GM23248 (cell line): ENCODE data around the gene OSBPL5. TPM values are rescaled to one million over a fixed set of nuclear protein-coding genes. Genes with fewer than 3 reads are reported as not detected.

Source experiments
- DNase-seq: peaks from one replicate; pipeline ENCODE4 v3.0.0-alpha.2; 2015
- H2AFZ ChIP-seq: fragments of 200-600 bp; sonication (generic); 2 replicates; pipeline ENCODE4 v1.6.1; 2016; ENCODE audit warnings: antibody characterized with exemption
- H3F3A ChIP-seq: fragments of 200-600 bp; sonication (generic); 2 replicates; pipeline ENCODE4 v1.6.1; 2016; ENCODE audit warnings: mild to moderate bottlenecking, antibody characterized with exemption, mixed run types; ENCODE audit not compliant: insufficient read depth
- H3K27ac ChIP-seq: fragments of 200-600 bp; sonication (generic); 2 replicates; pipeline ENCODE4 v1.5.1; 2016; ENCODE audit warnings: mild to moderate bottlenecking
- H3K27me3 ChIP-seq: fragments of 200-600 bp; sonication (generic); replicated peaks from 2 replicates; pipeline ENCODE4 v1.6.1; 2016; ENCODE audit warnings: mild to moderate bottlenecking; ENCODE audit not compliant: insufficient read depth
- H3K36me3 ChIP-seq: fragments of 200-600 bp; sonication (generic); 2 replicates; pipeline ENCODE4 v1.6.1; 2016; ENCODE audit warnings: low read depth, mild to moderate bottlenecking
- H3K4me1 ChIP-seq: fragments of 200-600 bp; sonication (generic); 2 replicates; pipeline ENCODE4 v1.6.1; 2016; ENCODE audit warnings: mild to moderate bottlenecking; ENCODE audit not compliant: insufficient read depth
- H3K4me2 ChIP-seq: fragments of 200-600 bp; sonication (generic); one replicate; pipeline ENCODE4 v1.6.1; 2016; ENCODE audit warnings: mild to moderate bottlenecking; ENCODE audit not compliant: unreplicated experiment
- H3K4me3 ChIP-seq: fragments of 200-600 bp; sonication (generic); 2 replicates; pipeline ENCODE4 v1.5.1; 2016; ENCODE audit warnings: mild to moderate bottlenecking
- H3K79me2 ChIP-seq: fragments of 200-600 bp; sonication (generic); 2 replicates; pipeline ENCODE4 v1.6.1; 2016; ENCODE audit warnings: mild to moderate bottlenecking; ENCODE audit not compliant: insufficient read depth
- H3K9ac ChIP-seq: fragments of 200-600 bp; sonication (generic); 2 replicates; pipeline ENCODE4 v1.6.1; 2016; ENCODE audit warnings: mild to moderate bottlenecking
- H3K9me2 ChIP-seq: fragments of 200-600 bp; sonication (generic); 2 replicates; pipeline ENCODE4 v1.6.1; 2016; ENCODE audit warnings: mixed run types, mild to moderate bottlenecking, moderate library complexity; ENCODE audit not compliant: insufficient read depth
- H3K9me3 ChIP-seq: fragments of 200-600 bp; sonication (generic); one replicate; pipeline ENCODE4 v1.6.1; 2017; ENCODE audit warnings: low read depth
- H4K20me1 ChIP-seq: fragments of 200-600 bp; sonication (generic); 2 replicates; pipeline ENCODE4 v1.6.0; 2016; ENCODE audit not compliant: insufficient read depth
- EZH2 ChIP-seq: fragments of 200-600 bp; sonication (generic); IDR thresholded peaks from 2 replicates; pipeline ENCODE4 v1.6.1; 2018; ENCODE audit warnings: antibody characterized with exemption, mild to moderate bottlenecking; ENCODE audit not compliant: insufficient read depth, poor library complexity, severe bottlenecking
- EZH2phosphoT487 ChIP-seq: fragments of 200-600 bp; sonication (generic); IDR thresholded peaks from 2 replicates; pipeline ENCODE4 v1.6.1; 2018; ENCODE audit warnings: antibody characterized with exemption, moderate library complexity, mild to moderate bottlenecking, low read depth; ENCODE audit not compliant: insufficient read depth
- WGBS, 2 experiments: methylation state at CpG; one replicate each; pipeline ENCODE4 v1.1.6; 2015 to 2017; ENCODE audit warnings: low lambda C conversion rate in 2 of 2, low coverage in 1 of 2; ENCODE audit errors: missing lambda C conversion rate in 2 of 2; 5-methylcytosine and 5-hydroxymethylcytosine counted together
- in situ Hi-C: fragments of 300-500 bp; cut with MboI; formaldehyde crosslinking; loops from 2 replicates; pipeline ENCODE4 v1.15.0; 2020
- polyA plus RNA-seq: library from polyadenylated mRNA; unstranded; fragments of >200 nt; fragmentation: Nextera tagmentation; extraction: Ambion mirVana; gene quantifications from 2 replicates; pipeline ENCODE4 v1.2.1, GENCODE V29; 2016
- total RNA-seq: library from RNA; depleted of rRNA; stranded (reverse); fragments of >200 nt; shearing (Covaris generic); gene quantifications from 2 replicates; pipeline ENCODE4 v1.2.3, GENCODE V29; 2014

The OSBPL5 gene
- total and polyA plus RNA-seq, 2 experiments from 2014 or later: 27.9 to 57.6 TPM

- Histone ChIP-seq H2AFZ (no peak overlapping the region), H3F3A (no peaks in the 10 kb centered on the region), H3K27me3 (no peaks in the 10 kb centered on the region), H3K9me2 (no peaks in the 10 kb centered on the region), H3K36me3 (no peaks in the 10 kb centered on the region), H4K20me1 (no peaks in the 10 kb centered on the region), H3K79me2 (no peaks in the 10 kb centered on the region), H3K27ac (no peak overlapping the region), H3K4me3 (no peak overlapping the region), H3K4me2 (no peak overlapping the region), H3K4me1 (no peaks in the 10 kb centered on the region), H3K9me3 (no peaks in the 10 kb centered on the region), H3K9ac (no peak overlapping the region)
- DNase-seq: peak; percentile 38
- in situ Hi-C loops: no loop called here
- TF ChIP-seq EZH2: no peak
- TF ChIP-seq EZH2phosphoT487: no peak
- 75 to 79% methylated on average over 20 to 24 of the region's 24 CpGs for WGBS, 2 experiments
These were observed 77.0 kb downstream of the OSBPL5 start for GRCh38 chr11:3087821-3088800.

- H2AFZ ChIP-seq: no peak overlapping the region
These were observed 77.7 kb downstream of the OSBPL5 start for GRCh38 chr11:3087373-3087772.

GRCh38 chr11:3086671-3087150, 78.4 kb downstream of the OSBPL5 start:
- Histone ChIP-seq H3K27me3 (no peaks in the 10 kb centered on the region), H3K36me3 (no peaks in the 10 kb centered on the region), H3K9me3 (no peaks in the 10 kb centered on the region), H3K9ac (no peak overlapping the region), H3K4me2 (no peak overlapping the region), H3K9me2 (no peaks in the 10 kb centered on the region), H3K4me1 (no peaks in the 10 kb centered on the region), H2AFZ (no peak overlapping the region), H3K27ac (no peak overlapping the region), H3K79me2 (no peaks in the 10 kb centered on the region), H4K20me1 (no peaks in the 10 kb centered on the region), H3K4me3 (no peak overlapping the region), H3F3A (no peaks in the 10 kb centered on the region)
- no peak for TF ChIP-seq EZH2phosphoT487
- TF ChIP-seq EZH2: no peak
- no peak for DNase-seq
- in situ Hi-C loops: no loop called here
- 59 to 60% methylated on average over 9 of the region's 9 CpGs for WGBS, 2 experiments

More at GRCh38 chr11:3087373-3087772, 77.7 kb downstream of the OSBPL5 start:
- TF ChIP-seq EZH2 (no peak), EZH2phosphoT487 (no peak)
- Histone ChIP-seq H3K9ac (no peak overlapping the region), H3K27me3 (no peaks in the 10 kb centered on the region), H3K36me3 (no peaks in the 10 kb centered on the region), H3K9me3 (no peaks in the 10 kb centered on the region), H3K4me2 (no peak overlapping the region), H3K9me2 (no peaks in the 10 kb centered on the region), H3K79me2 (no peaks in the 10 kb centered on the region), H3K4me3 (no peak overlapping the region), H4K20me1 (no peaks in the 10 kb centered on the region), H3K27ac (no peak overlapping the region), H3F3A (no peaks in the 10 kb centered on the region), H3K4me1 (no peaks in the 10 kb centered on the region)
- in situ Hi-C loops: no loop called here
- 90 to 94% methylated on average over 4 to 9 of the region's 11 CpGs for WGBS, 2 experiments
- DNase-seq: no peak

- no peak for TF ChIP-seq EZH2
- TF ChIP-seq EZH2phosphoT487: no peak
- no peak overlapping the region for H3K27ac ChIP-seq
- H3K9me2 ChIP-seq: no peaks in the 10 kb centered on the region
- H2AFZ ChIP-seq: no peak overlapping the region
- in situ Hi-C loops: no loop called here
- H4K20me1 ChIP-seq: no peaks in the 10 kb centered on the region
- WGBS, 2 experiments: 63 to 64% methylated on average over 8 of the region's 8 CpGs
- no peak for DNase-seq
- no peaks in the 10 kb centered on the region for H3K27me3 ChIP-seq
- H3K79me2 ChIP-seq: no peaks in the 10 kb centered on the region
- H3K4me1 ChIP-seq: no peaks in the 10 kb centered on the region
- no peaks in the 10 kb centered on the region for H3K9me3 ChIP-seq
- H3K4me2 ChIP-seq: no peak overlapping the region
- H3F3A ChIP-seq: no peaks in the 10 kb centered on the region
- no peak overlapping the region for H3K4me3 ChIP-seq
- H3K9ac ChIP-seq: no peak overlapping the region
- no peaks in the 10 kb centered on the region for H3K36me3 ChIP-seq
These were observed 79.0 kb downstream of the OSBPL5 start for GRCh38 chr11:3086114-3086513.
